Heart right ventricle (tissue), 16 donors: ENCODE measurements around the gene METAP1D. TPM values are rescaled to one million over a fixed set of nuclear protein-coding genes. Genes with fewer than 3 reads are reported as not detected.
A peak's percentile ranks its signal among the peaks of the same experiment; 100 is the strongest.
"Not testable (repeated sequence)": the region's sequence is repeated elsewhere in the genome, so short reads cannot be mapped to it uniquely, and the experiment has no call there.

Experiments
- ATAC-seq, 8 donors: fragments of 200-7000 bp; cut with Tn5 transposase; one replicate each; pipeline ENCODE4 v1.9.1; 2020; ENCODE audit warnings: mild to moderate bottlenecking in 8 of 8, moderate library complexity in 8 of 8, moderate number of reproducible peaks in 1 of 8
- DNase-seq, 2 donors: peaks; one replicate each; pipeline ENCODE4 v3.0.0-alpha.2; 2020
- H3K27ac ChIP-seq, 10 donors: fragments of 200-600 bp; sonication (generic) in 2 of 10; one replicate each; pipeline versions ENCODE4 v1.5.0 to v1.8.0; 2020 to 2022; ENCODE audit warnings: mild to moderate bottlenecking in 3 of 10
- H3K27me3 ChIP-seq, 7 donors: fragments of 200-600 bp; one replicate each; pipeline ENCODE4 v1.8.0; 2021 to 2022; ENCODE audit warnings: mild to moderate bottlenecking in 2 of 7
- H3K36me3 ChIP-seq, 9 donors: fragments of 200-600 bp; sonication (generic) in 1 of 9; one replicate each; pipeline versions ENCODE4 v1.5.0 to v1.8.0; 2020 to 2022; ENCODE audit warnings: mild to moderate bottlenecking in 2 of 9
- H3K4me1 ChIP-seq, 9 donors: fragments of 200-600 bp; sonication (generic) in 1 of 9; one replicate each; pipeline versions ENCODE4 v1.5.0 to v1.8.0; 2020 to 2022; ENCODE audit warnings: mild to moderate bottlenecking in 4 of 9
- H3K4me3 ChIP-seq, 10 donors: fragments of 200-600 bp; sonication (generic) in 2 of 10; one replicate each; pipeline versions ENCODE4 v1.5.0 to v1.8.0; 2020 to 2022; ENCODE audit warnings: mild to moderate bottlenecking in 7 of 10, moderate library complexity in 2 of 10
- H3K9me3 ChIP-seq, 11 donors: fragments of 200-600 bp in 10 of 11; sonication (generic) in 2 of 11; one replicate each; pipeline versions ENCODE4 v1.5.0 to v1.8.0; 2013 to 2022; ENCODE audit warnings: mild to moderate bottlenecking in 2 of 11, control low read depth in 1 of 11, moderate library complexity in 1 of 11
- CTCF ChIP-seq, 9 donors: fragments of 200-600 bp; sonication (generic) in 2 of 9; IDR thresholded peaks; one replicate each; pipeline versions ENCODE4 v1.5.0 to v1.8.0; 2021 to 2022; ENCODE audit warnings: antibody characterized with exemption in 9 of 9, mild to moderate bottlenecking in 5 of 9, moderate library complexity in 1 of 9
- WGBS, 2 donors: extraction: QIAGEN DNeasy Blood & Tissue Kit; methylation state at CpG; one replicate each; pipeline ENCODE4 v1.1.7; 2013; ENCODE audit warnings: inconsistent platforms in 1 of 2; 5-methylcytosine and 5-hydroxymethylcytosine counted together
- intact Hi-C, 10 donors: fragments of 100-400 bp; cut with DNase I; formaldehyde crosslinking; loops; one replicate each; pipeline versions ENCODE4 v1.11.1 to v1.14.2; 2022
- polyA plus RNA-seq, 2 donors: library from polyadenylated mRNA; stranded (reverse); fragments of 200-250 nt; gene quantifications; one replicate each; pipeline ENCODE4 v1.2.3, GENCODE V29; 2013
- total RNA-seq, 10 donors: library from RNA; stranded (reverse); fragmentation: NEBNext Ultra II Directional in 3 of 10; extraction: Animal tissue kit (Norgen Biotek cat#: 25700) in 3 of 10; gene quantifications; one replicate each; pipeline versions ENCODE4 v1.2.1 to v1.2.4, GENCODE V29; 2021 to 2023
- donor health status: Arrhythmogenic right ventricular cardiomyopathy.
- donor health status: ischemic (EF 13 %, LVEDD 7.1; RV severe dilation, severe dysfunction).
- donor health status: healthy with polysubstance abuse.
- donor health status: DM: no; HTN: yes; CAD: no.
- donor health status: DM: no; HTN: no; CAD: no.
- donor health status: ischemic (EF 25% LVEDD 6.9; RV normal size, moderate dysfunction).
- donor health status: ischemic (EF 25% LVEDD 5.7; RV mildly dilated, moderate dysfunction).
- donor health status: healthy.
- donor health status: DM: yes; HTN: yes; CAD: no.
- donor health status: Ischemic cardiomyopathy.
- donor health status: ischemic (EF 35%, LVEDD 5.7; RV mildly dilated, moderate dysfunction).
- donor health status: nonischemic (EF 11% LVEDD 7.7; RV severe dilation, severe dysfunction).
- donor health status: DM: yes; HTN: yes; CAD: no.
- donor health status: PGD.
- donor health status: ischemic (EF 29% LVEDD 5.4; RV normal size, mild dysfunction).
- donor health status: nonischemic (EF 23%, LVEDD 6.1; RV moderate dilation, normal function).

METAP1D gene
- total and polyA plus RNA-seq, 12 donors: 3.4 to 8.3 (median 6.1) TPM

- no peak for DNase-seq
- no peak for ATAC-seq
Observed at GRCh38 chr2:171995586-171995985, 4.2 kb upstream of the METAP1D start.

GRCh38 chr2:171996021-171996420 lies 3.7 kb upstream of the METAP1D start:
- no peak for DNase-seq
- Histone ChIP-seq H3K9me3 (no peaks in the 10 kb centered on the region), H3K36me3 (no peaks in the 10 kb centered on the region), H3K4me3 (no peak overlapping the region), H3K27me3 (peaks cover 0 to 3% (median 0%) of the 10 kb centered on the region in 7 donors), H3K27ac (no peak overlapping the region), H3K4me1 (peaks cover 0 to 15% (median 9%) of the 10 kb centered on the region in 9 donors)
- intact Hi-C loops: no loop called here
- no peak for TF ChIP-seq CTCF (IDR thresholded peaks at IDR 0.05)
- WGBS, 2 donors: 92 to 93% methylated on average over 5 of the region's 5 CpGs
- ATAC-seq: no peak

More at GRCh38 chr2:171995586-171995985, 4.2 kb upstream of the METAP1D start:
- Histone ChIP-seq H3K4me3 (no peak overlapping the region), H3K27me3 (peaks cover 0 to 3% (median 0%) of the 10 kb centered on the region in 7 donors), H3K36me3 (no peaks in the 10 kb centered on the region), H3K27ac (no peak overlapping the region), H3K9me3 (no peaks in the 10 kb centered on the region), H3K4me1 (peaks cover 0 to 12% (median 9%) of the 10 kb centered on the region in 9 donors)
- no peak for TF ChIP-seq CTCF (IDR thresholded peaks at IDR 0.05)
- WGBS, 2 donors: 93 to 94% methylated on average over 5 of the region's 5 CpGs
- intact Hi-C loops: no loop called here

GRCh38 chr2:171997031-171997430 lies 2.7 kb upstream of the METAP1D start:
- WGBS, 2 donors: 85 to 92% methylated on average over 5 of the region's 5 CpGs
- H3K27me3 ChIP-seq, ATAC-seq, DNase-seq, H3K36me3 ChIP-seq, H3K4me3 ChIP-seq, H3K27ac ChIP-seq, intact Hi-C loops, H3K9me3 ChIP-seq: not testable (repeated sequence)
- peaks cover 0 to 15% (median 9%) of the 10 kb centered on the region in 9 donors for H3K4me1 ChIP-seq

- Histone ChIP-seq H3K27ac (peak overlapping the region in 2 of 10 donors; percentile 28 to 69), H3K27me3 (peaks cover 0 to 3% (median 0%) of the 10 kb centered on the region in 7 donors), H3K9me3 (no peaks in the 10 kb centered on the region), H3K36me3 (no peaks in the 10 kb centered on the region), H3K4me3 (peak overlapping the region in 9 of 10 donors; percentile 64 to 88 (median 73)), H3K4me1 (peaks cover 0 to 15% (median 9%) of the 10 kb centered on the region in 9 donors)
- no peak for TF ChIP-seq CTCF (IDR thresholded peaks at IDR 0.05)
- ATAC-seq (peak in 1 of 8 donors; percentile 15), DNase-seq (no peak)
- intact Hi-C loops: no loop called here
- 45 to 51% methylated on average over 4 of the region's 4 CpGs for WGBS, 2 donors
Observed at GRCh38 chr2:171999161-171999560, 592 bp upstream of the METAP1D start.

GRCh38 chr2:172000696-172001361 lies 1.1 kb downstream of the METAP1D start:
- peak overlapping the region in 5 of 10 donors; percentile 64 to 88 (median 73) for H3K4me3 ChIP-seq
- intact Hi-C loops: no loop called here
- no peaks in the 10 kb centered on the region for H3K36me3 ChIP-seq
- H3K27me3 ChIP-seq: peaks cover 0 to 3% (median 0%) of the 10 kb centered on the region in 7 donors
- H3K9me3 ChIP-seq: no peaks in the 10 kb centered on the region
- H3K4me1 ChIP-seq: peaks cover 0 to 15% (median 9%) of the 10 kb centered on the region in 9 donors
- 84 to 85% methylated on average over 13 of the region's 13 CpGs for WGBS, 2 donors
- DNase-seq (no peak), ATAC-seq (no peak)
- no peak overlapping the region for H3K27ac ChIP-seq
- no peak for TF ChIP-seq CTCF (IDR thresholded peaks at IDR 0.05)
